ENCODE data around the gene STK32B. TPM values are rescaled to one million over a fixed set of nuclear protein-coding genes. Genes with fewer than 3 reads are reported as not detected.

Gene STK32B
- polyA plus RNA-seq, 2 of the 4 experiments (the other 2 are of a cell fraction) = 7.6 to 12.1 TPM

GRCh38 chr4:5192271-5192670 is 141.0 kb downstream of the STK32B start (continued):
- TF ChIP-seq NFE2L2 (conservative IDR thresholded peaks at IDR 0.05; ENCODE audit: low read length) (no peak), HOXA7 (CRISPR knock-in tag; IDR thresholded peaks at IDR 0.05) (no peak), ELK1 (IDR thresholded peaks at IDR 0.05; ENCODE audit: low read depth, low read length) (no peak), CTCF (IDR thresholded peaks at IDR 0.05) (no peak)
- TF ChIP-seq, protein P1, sequence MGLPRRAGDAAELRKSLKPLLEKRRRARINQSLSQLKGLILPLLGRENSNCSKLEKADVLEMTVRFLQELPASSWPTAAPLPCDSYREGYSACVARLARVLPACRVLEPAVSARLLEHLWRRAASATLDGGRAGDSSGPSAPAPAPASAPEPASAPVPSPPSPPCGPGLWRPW (IDR thresholded peaks at IDR 0.05) = no peak

- Histone ChIP-seq H3K4me2 (no peak overlapping the region), H3K9me3 (no peaks in the 10 kb centered on the region), H3K4me3 (no peak overlapping the region), H3K4me1 (no peaks in the 10 kb centered on the region), H3K27ac (no peak overlapping the region)
- FAIRE-seq (no peak), ATAC-seq (no peak), DNase-seq (ENCODE audit: low read depth in 1 of 2, low spot score in 1 of 2) (no peak)
- no peak for TF ChIP-seq HDAC2 (IDR thresholded peaks at IDR 0.05)
- TF ChIP-seq CBX2 (IDR thresholded peaks at IDR 0.05; ENCODE audit: borderline replicate concordance, low read depth) = no peak
- TF ChIP-seq POLR2AphosphoS2 (conservative IDR thresholded peaks at IDR 0.05; ENCODE audit: low read length) = no peak
- no peak for TF ChIP-seq ZFP36 (IDR thresholded peaks at IDR 0.05; ENCODE audit: borderline replicate concordance, partially characterized antibody)
- TF ChIP-seq CHD4 (IDR thresholded peaks at IDR 0.05; ENCODE audit: borderline replicate concordance) = no peak
- TF ChIP-seq HOXB5 (CRISPR knock-in tag; IDR thresholded peaks at IDR 0.05) = no peak
- TF ChIP-seq EHF (CRISPR knock-in tag; IDR thresholded peaks at IDR 0.05) = no peak
- no peak for TF ChIP-seq FOSL2 (IDR thresholded peaks at IDR 0.05)
- no peak for TF ChIP-seq FOSL2 (CRISPR knock-in tag; IDR thresholded peaks at IDR 0.05)
- no peak for TF ChIP-seq CEBPB (IDR thresholded peaks at IDR 0.05)
- no peak for TF ChIP-seq RNF2 (IDR thresholded peaks at IDR 0.05; ENCODE audit: borderline replicate concordance, low read depth)
- TF ChIP-seq, protein P1 (IDR thresholded peaks at IDR 0.05) = no peak
- TF ChIP-seq CBX8 (IDR thresholded peaks at IDR 0.05) = no peak
- TF ChIP-seq CTCF (IDR thresholded peaks at IDR 0.05) = no peak
- no peak for TF ChIP-seq TFCP2L1 (CRISPR knock-in tag; IDR thresholded peaks at IDR 0.05)
- no peak for TF ChIP-seq RAD21 (conservative IDR thresholded peaks at IDR 0.05 in 1 of 2, IDR thresholded peaks at IDR 0.05 in 1 of 2)
- TF ChIP-seq TP53 (CRISPR knock-in tag; IDR thresholded peaks at IDR 0.05) = no peak
- TF ChIP-seq JUNB (IDR thresholded peaks at IDR 0.05) = no peak
- 82% methylated on average over 12 of the region's 12 CpGs for WGBS (ENCODE audit: missing lambda C conversion rate)
- ChIA-PET POLR2A (no interaction called here), CTCF (no interaction called here)
Observed at GRCh38 chr4:5192678-5193077, 141.4 kb downstream of the STK32B start.

All from A549 (cell line).